ENCODE data around the gene EZH1.
A peak's percentile ranks its signal among the peaks of the same experiment; 100 is the strongest.
"Not testable (repeated sequence)": the region's sequence is repeated elsewhere in the genome, so short reads cannot be mapped to it uniquely, and the experiment has no call there.

Gene EZH1

DNA sequence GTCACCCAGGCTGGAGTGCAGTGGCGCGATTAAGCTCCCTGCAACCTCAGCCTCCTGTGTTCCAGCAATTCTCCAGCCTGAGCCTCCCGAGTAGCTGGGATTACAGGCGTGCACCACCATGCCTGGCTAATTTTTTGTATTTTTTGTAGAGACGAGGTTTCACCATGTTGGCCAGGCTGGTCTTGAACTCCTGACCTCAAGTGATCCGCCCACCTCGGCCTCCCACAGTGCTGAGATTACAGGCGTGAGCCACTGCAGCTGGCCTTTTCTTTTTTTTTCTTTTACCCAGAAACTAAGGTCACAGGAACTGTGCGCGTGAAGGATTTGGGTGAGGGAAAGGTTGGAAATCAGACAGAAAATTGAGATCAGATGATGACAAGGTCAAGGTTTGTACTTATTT is 25.1 kb upstream of the EZH1 start:
- not testable (repeated sequence) for DNase-seq

GRCh38 chr17:42768006-42768405 is 23.2 kb upstream of the EZH1 start:
- DNase-seq = not testable (repeated sequence)

- DNase-seq = no peak
These were observed 22.7 kb upstream of the EZH1 start for GRCh38 chr17:42767512-42767911.

- no peak for DNase-seq
These were observed 21.3 kb upstream of the EZH1 start for GRCh38 chr17:42766124-42766523.

- no peak for DNase-seq
These were observed 16.8 kb upstream of the EZH1 start for GRCh38 chr17:42761638-42762037.

- no peak for DNase-seq
These were observed 16.1 kb upstream of the EZH1 start, which contains the start of gene RAMP2 for GRCh38 chr17:42760652-42761581. RAMP2 (plus strand) TSS chr17:42761227; CDS start chr17:42761262, 35 bp downstream.

DNA sequence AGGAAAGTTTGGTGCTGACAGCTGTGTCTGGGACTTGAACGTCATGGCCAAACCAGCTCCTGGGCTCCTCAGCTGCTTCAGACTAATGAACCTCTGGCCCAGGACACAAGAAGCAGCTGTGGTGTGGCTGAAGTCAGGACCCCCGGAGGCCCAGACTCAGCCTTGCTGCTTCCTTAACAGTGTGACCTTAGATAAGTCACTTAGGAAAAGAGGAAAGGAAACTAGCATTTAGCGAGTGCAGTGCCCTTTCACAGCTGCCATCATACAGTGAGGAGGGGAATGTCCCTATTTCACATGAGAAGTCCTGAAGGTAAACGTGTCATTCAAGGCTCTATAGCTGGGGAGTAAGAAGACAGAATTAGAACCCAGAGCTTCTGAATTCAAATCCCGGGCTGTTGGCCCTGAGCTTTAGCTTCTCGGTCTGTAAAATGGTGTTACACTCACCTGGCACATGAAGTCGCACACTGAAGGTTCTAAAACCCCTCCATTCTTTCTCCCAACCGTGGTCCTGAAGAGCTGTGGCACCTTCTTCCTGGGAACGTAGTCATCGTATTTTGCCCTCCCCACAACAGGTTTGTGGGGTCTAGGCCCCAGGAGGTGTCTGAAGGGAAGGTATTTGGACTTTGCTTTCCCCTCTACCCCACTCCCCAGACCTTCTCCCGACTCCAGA is 15.3 kb upstream of the EZH1 start:
- no peak for DNase-seq

DNA sequence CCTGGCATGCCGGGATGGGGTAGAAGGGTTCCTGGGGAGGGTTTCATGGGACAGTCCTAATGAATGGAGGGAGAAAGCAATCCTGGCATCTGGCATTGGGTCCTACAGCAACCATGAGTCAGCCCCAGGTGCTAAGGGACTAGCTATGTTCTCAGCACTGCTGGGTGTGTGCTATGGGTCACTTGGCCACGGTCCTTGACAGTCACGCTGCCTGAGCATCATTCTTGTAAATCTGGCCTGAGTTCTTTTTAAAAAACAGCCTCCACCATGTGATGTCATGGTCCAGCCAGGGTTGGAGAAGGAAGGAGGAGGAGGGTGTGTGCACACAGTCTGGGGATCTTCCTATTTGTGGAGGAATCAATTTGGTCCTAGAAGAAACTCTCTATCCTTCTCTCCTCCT is 9.9 kb upstream of the EZH1 start:
- no peak for DNase-seq

DNA sequence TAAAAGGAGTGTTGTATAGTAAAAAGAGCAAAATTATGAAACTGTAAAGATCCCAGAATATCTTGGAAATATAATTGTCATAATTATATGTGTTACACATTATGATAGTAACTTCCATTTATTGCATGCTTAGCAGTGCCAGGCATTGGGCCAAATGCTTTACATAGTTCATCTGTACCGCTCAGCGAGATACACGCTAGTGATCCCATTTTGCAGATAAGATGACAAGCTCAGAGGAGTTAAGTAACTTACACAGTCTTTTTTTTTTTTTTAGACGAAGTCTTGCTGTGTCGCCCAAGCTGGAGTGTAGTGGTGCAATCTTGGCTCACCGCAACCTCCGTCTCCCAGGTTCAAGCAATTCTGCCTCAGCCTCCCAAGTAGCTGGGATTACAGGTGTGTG is 6.8 kb upstream of the EZH1 start:
- DNase-seq = no peak

- DNase-seq = no peak
These were observed 6.0 kb upstream of the EZH1 start for GRCh38 chr17:42750739-42751344.

DNA sequence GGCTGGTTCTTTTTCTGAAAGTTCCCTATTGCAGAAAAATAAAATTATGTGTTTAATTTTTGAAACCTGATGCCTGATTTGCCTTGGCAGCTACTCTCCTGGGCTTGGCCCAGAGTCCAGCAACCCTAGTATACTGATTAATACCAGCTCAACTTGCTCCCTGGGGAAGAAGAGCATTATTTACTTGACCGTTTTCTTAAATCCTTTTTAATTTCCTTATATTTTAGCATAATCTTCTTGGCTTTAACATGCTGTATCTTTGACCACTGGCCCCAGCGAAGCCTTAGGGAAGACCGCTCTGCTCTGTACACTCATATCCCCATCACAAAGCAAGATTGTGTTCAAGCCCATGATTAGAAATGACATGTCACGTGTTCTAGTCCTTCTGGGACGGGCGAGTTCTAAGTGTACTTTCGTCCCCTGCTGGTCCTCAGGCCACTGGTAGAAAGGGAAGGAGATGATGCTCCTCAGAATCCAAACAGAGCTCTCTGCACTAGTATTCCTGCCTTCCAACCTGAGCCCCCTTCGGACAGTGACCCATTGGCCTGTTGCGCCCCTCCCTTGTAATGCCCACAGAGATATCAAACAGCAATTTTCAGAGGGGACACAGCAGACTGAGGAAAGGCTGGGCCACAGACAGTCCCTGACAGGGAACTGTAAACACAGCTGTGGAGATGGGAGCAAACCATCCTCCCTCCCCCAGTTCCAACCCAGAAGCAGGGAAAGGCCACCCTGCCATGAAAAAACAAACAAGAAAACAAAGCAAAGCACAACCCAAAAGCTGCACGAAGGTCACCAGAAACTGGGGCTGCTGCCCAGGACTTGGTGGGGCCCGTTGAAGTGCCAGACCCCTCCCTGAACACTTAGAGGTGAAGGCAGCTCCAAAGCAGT is 4.3 kb upstream of the EZH1 start:
- no peak for DNase-seq

DNA sequence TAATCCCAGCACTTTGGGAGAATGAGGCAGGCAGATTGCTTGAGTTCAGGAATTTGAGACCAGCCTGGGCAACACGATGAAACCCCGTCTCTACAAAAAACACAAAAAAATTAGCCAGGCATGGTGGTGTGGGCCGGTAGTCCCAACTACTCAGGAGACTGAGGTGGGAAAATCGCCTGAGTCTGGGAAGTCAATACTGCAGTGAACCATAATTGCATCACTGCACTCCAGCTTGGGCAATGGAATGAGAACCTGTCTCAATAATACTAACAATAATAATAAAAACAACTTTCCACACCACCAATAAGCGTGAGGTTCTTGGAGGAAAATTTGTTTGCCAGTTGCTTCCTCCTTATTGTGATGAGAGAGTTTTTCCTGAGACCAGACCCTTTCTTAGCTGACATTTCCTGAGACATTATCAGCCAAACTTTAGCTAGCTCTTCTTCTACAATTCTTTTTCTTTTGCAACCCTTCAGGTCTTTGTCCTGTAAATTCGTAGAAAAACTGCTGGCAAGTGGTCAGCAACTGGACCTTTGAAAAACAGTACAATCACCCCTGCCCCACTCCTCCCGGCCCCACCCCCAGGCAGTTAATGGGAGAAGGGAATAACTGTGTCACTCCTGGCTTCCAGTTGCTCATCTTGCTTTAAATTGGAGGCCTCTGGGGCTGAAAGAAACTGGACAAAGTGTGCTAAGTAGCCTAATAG is 3.5 kb upstream of the EZH1 start:
- no peak for DNase-seq

- DNase-seq = peak; percentile 59
These were observed 496 bp downstream of the EZH1 start for GRCh38 chr17:42744283-42744805.

GRCh38 chr17:42743595-42744282 is 1.1 kb downstream of the EZH1 start:
- no peak for DNase-seq

DNA sequence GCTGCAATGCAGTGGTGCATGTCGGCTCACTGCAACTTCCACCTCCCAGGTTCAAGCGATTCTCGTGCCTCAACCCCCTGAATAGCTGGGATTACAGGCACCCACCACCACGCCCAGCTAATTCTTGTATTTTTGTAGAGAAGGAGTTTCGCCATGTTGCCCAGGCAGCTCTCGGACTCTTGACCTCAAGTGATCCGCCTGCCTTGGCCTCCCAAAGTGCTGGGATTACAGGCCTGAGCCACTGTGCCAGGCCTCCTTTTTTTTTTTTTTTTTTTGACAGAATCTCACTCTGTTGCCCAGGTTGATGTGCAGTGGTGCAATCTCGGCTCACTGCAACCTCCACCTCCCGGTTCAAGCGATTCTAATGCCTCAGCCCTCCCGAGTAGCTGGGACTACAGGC is 1.9 kb downstream of the EZH1 start:
- DNase-seq = not testable (repeated sequence)

- no peak for DNase-seq
These were observed 4.1 kb downstream of the EZH1 start for GRCh38 chr17:42740699-42741098.

DNA sequence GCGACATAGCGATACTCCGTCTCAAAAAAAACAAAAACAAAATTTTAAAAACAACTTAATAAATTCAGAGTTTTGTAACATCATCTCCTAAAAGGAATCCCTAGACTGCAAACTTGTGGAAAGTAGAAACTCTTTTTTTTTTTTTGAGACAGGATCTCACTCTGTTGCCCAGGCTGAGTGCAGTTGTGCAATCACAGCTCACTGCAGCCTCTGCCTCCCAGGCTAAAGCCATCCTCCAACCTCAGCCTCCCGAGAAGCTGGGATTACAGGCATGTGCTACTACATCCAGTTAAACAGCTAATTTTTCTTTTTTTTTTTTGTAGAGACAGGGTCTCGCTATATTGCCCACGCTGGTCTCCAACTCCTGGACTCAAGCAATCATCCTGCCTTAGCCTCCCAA is 19.7 kb downstream of the EZH1 start:
- DNase-seq = no peak

- no peak for DNase-seq
These were observed 21.2 kb downstream of the EZH1 start for GRCh38 chr17:42723636-42724035.

DNA sequence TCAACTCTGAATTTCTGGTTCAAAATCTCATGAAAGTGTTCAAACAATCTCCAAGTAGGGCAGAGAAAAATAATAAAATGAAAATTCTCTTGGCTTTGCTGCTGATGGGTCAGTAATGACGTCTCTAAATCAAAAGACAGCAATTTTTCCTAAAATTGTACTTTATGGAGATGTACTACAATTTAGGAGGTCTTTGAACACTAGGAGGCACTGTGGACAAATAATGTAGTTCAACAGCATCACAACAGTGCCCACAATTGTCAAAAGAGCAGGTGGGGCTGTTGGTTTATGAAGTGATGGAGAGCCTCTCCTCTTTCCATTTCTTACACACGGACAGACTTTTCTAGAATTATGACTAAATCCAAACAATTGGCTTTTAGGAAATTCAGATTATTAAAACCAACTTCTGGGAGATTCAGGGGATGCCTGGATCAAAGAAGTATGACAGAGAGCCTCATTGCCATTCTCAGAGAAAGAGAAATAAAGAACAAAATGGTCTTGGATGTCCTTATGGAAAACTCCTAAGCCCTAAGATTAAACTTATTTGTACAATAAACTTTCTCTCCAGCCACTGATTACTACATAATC is 23.8 kb downstream of the EZH1 start:
- DNase-seq = no peak

DNA sequence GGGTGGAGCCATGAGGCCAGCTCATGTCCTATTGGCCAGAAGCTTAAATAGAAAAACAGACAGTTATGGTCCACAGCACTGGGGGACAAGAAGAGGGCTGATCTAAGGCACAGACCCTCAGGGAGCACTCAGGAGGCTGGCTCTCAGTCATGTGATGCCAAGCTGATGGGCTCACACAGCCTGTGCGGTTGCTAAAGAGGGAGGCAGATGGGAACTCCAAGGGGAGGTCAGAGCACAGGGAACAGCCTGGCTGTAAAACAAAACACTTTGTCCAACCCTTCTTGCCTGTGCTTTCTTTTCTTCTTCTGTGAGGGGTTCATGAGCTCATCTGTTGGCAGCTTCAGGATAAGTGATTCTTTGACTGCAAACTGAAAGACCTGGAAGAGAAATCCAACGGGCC is 35.3 kb downstream of the EZH1 start:
- no peak for DNase-seq

DNA sequence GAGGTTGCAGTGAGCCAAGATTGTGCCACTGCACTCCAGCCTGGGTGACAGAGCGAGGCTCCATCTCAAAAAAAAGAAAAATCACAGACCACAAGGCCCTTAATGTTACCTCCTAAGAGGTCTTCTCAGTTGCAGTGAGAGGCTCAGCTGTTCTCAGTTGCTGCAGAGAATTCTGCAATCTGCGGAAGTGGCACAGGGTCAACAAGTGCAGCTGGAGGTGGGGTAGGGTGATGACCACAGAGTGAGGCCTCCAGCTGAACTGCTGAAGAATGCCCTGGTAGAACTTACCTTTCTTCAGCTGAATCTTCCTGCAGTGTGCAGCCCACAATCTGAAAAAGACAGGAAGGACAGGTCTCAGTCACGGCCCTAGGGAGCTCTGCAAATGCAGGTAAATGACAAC is 36.3 kb downstream of the EZH1 start:
- no peak for DNase-seq
